Activated naive CD8-positive, alpha-beta T cell treated with anti-CD3 and anti-CD28 coated beads, Interleukin-2, amount 50 U/mL, for 24 hours (primary cell): ENCODE data around the gene ANXA1.

Experiments used
- ATAC-seq: fragments of 150-1000 bp; cut with Tn5 transposase; one replicate; pipeline ENCODE4 v1.10.0; 2021
- DNase-seq: peaks from one replicate; pipeline ENCODE4 v3.0.0; 2021
- H3K27ac Mint-ChIP-seq: one replicate; pipeline ENCODE4 v1.8.0; 2021; ENCODE audit warnings: mild to moderate bottlenecking, mixed read lengths
- H3K27me3 Mint-ChIP-seq: one replicate; pipeline ENCODE4 v1.8.0; 2021; ENCODE audit warnings: mixed read lengths
- H3K36me3 Mint-ChIP-seq: one replicate; pipeline ENCODE4 v1.8.0; 2021; ENCODE audit warnings: low read depth, mixed read lengths
- H3K4me1 Mint-ChIP-seq: one replicate; pipeline ENCODE4 v1.8.0; 2021; ENCODE audit warnings: mixed read lengths
- H3K4me3 Mint-ChIP-seq: one replicate; pipeline ENCODE4 v1.8.0; 2021; ENCODE audit warnings: mild to moderate bottlenecking, moderate library complexity, mixed read lengths
- H3K9me3 Mint-ChIP-seq: one replicate; pipeline ENCODE4 v1.8.0; 2021; ENCODE audit warnings: mixed read lengths

Gene ANXA1

DNA sequence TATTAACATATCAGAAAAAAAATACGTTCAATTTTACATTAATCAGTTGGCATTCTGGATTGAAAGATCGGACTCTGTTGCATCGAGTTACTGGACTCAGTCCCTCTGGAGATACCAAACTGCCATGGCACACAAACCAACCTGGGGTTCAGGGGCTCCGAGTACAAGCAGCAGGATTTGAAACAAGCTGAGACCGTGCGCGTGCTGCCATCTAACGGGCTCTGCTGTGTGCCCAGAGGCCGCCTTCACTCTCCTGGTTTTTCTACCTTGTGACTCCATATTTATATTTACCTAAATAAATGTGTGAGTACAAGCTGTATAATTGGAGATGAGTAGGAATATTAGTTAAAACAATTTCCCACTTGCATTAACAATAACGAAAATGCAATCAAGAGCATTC is 48.2 kb downstream of the ANXA1 start:
- H3K27me3 Mint-ChIP-seq, result peaks cover 10% of the 10 kb centered on the region
- no peak overlapping the region for H3K4me3 Mint-ChIP-seq
- no peaks in the 10 kb centered on the region for H3K36me3 Mint-ChIP-seq
- no peak overlapping the region for H3K27ac Mint-ChIP-seq
- DNase-seq (no peak), ATAC-seq (no peak)
- no peaks in the 10 kb centered on the region for H3K4me1 Mint-ChIP-seq
- H3K9me3 Mint-ChIP-seq, result no peaks in the 10 kb centered on the region

DNA sequence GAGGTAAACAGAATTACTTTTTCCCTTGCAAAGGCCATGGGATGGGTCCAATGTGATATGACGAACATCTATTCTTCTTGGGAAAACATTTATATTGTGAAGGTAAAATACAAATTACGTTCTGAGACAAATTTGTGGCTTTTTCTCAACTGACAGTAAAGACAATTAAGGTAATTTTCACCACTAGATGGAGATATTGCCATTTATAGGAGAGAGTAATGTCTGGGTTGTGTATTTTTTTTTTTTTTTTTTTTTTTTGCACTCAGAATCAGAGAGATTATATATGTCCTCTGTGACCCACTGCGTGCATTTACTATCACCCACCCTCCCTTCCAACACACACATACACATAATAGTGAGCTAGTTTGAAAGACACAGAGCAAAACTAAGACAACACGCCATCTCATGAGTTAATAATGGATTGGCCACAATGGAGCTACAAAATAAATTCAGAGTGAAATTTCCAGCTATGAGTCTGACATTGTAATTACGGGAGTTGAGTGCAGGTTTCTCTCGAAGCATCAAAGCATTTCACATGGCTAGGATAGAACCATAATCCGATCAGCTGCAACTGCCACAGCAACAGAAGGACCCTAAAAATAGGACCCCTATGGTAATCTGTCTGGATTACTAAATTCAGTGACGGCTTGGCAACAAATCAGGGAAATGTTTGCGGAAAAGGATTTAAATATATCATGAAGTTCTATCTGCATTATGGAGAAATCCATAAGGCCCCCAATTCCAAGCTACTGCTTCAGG is 49.2 kb downstream of the ANXA1 start:
- no peaks in the 10 kb centered on the region for H3K9me3 Mint-ChIP-seq
- no peak overlapping the region for H3K4me3 Mint-ChIP-seq
- no peaks in the 10 kb centered on the region for H3K36me3 Mint-ChIP-seq
- H3K27me3 Mint-ChIP-seq, result peaks cover 10% of the 10 kb centered on the region
- no peak overlapping the region for H3K27ac Mint-ChIP-seq
- peak; percentile 46 for ATAC-seq
- no peaks in the 10 kb centered on the region for H3K4me1 Mint-ChIP-seq
- DNase-seq, result no peak

DNA sequence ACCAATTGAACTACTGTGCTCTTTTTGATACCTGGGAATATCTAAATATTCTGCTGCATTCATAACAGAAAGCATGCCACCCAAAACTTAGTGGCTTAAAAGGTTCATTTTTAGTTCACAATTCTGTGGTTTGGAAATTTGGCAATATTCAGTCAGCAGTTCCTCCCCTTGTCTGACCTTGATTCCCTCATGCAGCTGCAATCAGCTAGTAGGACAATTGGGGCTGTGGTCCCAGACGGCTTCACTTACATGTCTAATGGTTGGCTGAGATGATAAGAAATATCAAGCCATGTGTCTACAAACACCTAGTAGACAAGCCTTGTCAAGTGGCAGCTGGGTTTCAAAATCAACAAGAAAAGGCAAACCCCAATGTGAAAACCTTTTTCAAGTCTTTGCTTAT is 51.3 kb downstream of the ANXA1 start:
- Mint-ChIP-seq H3K4me1 (no peaks in the 10 kb centered on the region), H3K4me3 (no peak overlapping the region), H3K9me3 (no peaks in the 10 kb centered on the region), H3K27me3 (peaks cover 12% of the 10 kb centered on the region), H3K36me3 (no peaks in the 10 kb centered on the region), H3K27ac (no peak overlapping the region)
- ATAC-seq (no peak), DNase-seq (no peak)

DNA sequence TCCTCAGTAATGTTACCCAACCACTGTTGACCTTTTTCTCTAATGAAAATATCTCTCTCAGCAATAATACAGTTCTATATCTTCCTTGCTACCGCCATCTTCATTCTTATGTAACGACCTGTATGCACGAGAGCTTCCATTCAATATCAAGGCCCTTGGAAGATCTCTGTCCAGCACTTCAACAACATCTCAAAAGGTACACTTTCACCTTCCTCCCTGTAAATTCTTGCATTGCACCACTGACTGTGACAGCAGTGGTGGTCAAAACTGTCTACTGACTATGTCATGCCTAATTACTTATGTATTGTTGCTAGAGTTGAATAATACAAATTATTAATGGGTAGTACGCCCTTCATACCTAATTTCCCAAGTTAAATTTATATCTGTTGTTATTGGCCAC is 53.3 kb downstream of the ANXA1 start:
- H3K36me3 Mint-ChIP-seq, result no peaks in the 10 kb centered on the region
- no peaks in the 10 kb centered on the region for H3K9me3 Mint-ChIP-seq
- H3K4me3 Mint-ChIP-seq, result no peak overlapping the region
- DNase-seq (no peak), ATAC-seq (no peak)
- H3K27me3 Mint-ChIP-seq, result peaks cover 5% of the 10 kb centered on the region
- no peak overlapping the region for H3K27ac Mint-ChIP-seq
- H3K4me1 Mint-ChIP-seq, result no peaks in the 10 kb centered on the region

DNA sequence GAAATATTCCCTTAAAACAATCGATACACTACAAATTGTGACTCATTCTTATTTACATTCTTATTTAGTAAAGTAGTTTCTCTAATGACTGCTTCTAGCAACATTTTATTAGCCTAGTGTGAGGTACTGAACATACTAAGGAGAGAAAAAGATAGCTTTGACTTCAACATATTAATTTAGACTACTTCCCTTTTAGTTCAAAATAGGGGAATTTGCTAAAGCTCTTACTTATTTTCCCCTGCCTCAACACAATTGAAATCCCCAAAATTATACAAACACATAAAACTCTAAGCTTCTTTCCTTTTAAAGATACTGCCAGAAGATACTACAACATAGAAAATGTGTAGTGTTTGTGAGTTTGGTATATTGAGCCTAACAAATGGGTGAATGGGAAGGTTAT is 55.2 kb downstream of the ANXA1 start:
- H3K27ac Mint-ChIP-seq, result no peak overlapping the region

DNA sequence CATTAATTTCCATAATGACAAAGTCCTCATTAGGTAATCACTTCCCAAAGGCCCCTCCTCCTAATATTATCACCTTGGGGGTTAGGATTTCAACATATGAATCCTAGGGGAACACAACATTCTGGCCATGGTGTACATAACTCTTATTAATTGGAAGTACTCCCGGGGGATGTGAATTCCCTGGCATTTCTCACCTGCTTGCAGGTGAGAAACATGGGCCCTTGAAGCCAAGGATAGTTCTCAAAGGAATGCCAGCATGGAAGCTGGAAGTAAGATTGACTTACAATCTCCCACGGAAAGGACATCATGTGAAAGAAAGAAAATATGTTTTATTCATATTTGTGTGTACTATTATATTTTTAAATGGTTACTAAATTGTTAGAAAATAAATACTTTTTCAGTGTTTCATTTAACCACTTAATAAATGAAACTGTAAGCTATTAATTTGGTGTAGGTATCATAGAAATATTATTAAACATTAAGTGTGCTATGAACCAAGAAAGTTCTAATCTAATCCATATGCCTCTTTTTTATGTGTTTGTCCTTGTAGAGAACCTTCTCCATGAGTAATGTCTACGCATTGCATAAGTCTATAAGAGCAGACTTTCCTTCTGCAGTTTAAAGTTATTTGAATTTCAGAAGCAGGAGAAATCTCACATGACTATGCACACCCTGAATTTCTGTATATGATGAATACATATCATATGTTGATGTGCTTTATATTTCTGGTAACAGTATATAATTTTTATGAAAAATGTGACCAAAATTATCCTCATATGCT is 59.4 kb downstream of the ANXA1 start:
- Mint-ChIP-seq H3K27ac (no peak overlapping the region), H3K9me3 (no peaks in the 10 kb centered on the region), H3K27me3 (peaks cover 13% of the 10 kb centered on the region), H3K4me1 (peaks cover 16% of the 10 kb centered on the region), H3K4me3 (no peak overlapping the region), H3K36me3 (no peaks in the 10 kb centered on the region)
- ATAC-seq (no peak), DNase-seq (no peak)

More for the DNA sequence above, 55.2 kb downstream of the ANXA1 start:
- Mint-ChIP-seq H3K4me3 (no peak overlapping the region), H3K27me3 (peaks cover 5% of the 10 kb centered on the region), H3K9me3 (no peaks in the 10 kb centered on the region), H3K36me3 (no peaks in the 10 kb centered on the region), H3K4me1 (no peaks in the 10 kb centered on the region)
- no peak for DNase-seq
- no peak for ATAC-seq

DNA sequence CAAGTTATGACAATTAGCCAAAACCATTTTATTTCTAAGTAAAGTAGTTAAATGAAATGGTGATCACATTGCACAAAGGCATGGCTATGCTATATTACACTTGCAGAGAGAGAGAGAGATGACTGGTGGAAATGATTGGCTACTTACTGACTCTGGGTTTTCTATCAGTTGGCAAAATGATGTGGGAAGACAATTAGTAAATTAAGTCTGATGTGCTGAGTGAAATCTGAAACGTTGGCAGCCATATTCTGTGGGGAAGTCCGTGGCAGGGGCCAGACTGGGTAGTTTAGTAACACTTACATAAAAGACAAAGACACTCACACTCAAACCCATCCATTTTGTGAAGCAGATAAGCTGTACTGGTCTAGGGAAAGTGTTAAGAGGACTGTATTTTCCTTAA is 61.6 kb downstream of the ANXA1 start:
- H3K36me3 Mint-ChIP-seq, result no peaks in the 10 kb centered on the region
- H3K27ac Mint-ChIP-seq, result no peak overlapping the region
- ATAC-seq, result peak; percentile 24
- peaks cover 23% of the 10 kb centered on the region for H3K4me1 Mint-ChIP-seq
- H3K27me3 Mint-ChIP-seq, result peaks cover 25% of the 10 kb centered on the region
- no peaks in the 10 kb centered on the region for H3K9me3 Mint-ChIP-seq
- no peak for DNase-seq
- no peak overlapping the region for H3K4me3 Mint-ChIP-seq

DNA sequence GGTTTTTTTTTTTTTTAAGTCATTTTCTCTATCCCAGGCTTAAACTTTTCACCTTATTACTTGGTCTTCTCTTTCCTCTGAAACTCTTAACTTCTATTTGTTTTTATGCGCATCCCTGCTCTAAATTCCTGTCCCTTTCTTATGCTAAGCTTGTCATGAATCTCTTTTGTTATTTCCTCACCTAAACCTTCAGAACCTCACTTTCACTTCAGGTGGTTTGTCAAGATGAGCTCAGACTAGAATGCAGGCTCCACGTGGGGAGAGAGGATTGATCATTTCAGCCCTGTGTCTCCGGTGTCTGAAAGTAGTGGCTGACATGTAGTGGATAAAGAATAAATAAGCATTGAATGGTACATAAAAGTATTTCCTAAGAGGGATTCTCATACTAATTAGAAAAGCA is 63.6 kb downstream of the ANXA1 start:
- no peak overlapping the region for H3K27ac Mint-ChIP-seq
- no peak overlapping the region for H3K4me3 Mint-ChIP-seq
- H3K9me3 Mint-ChIP-seq, result peaks cover 4% of the 10 kb centered on the region
- peaks cover 30% of the 10 kb centered on the region for H3K27me3 Mint-ChIP-seq
- ATAC-seq (no peak), DNase-seq (no peak)
- peaks cover 33% of the 10 kb centered on the region for H3K4me1 Mint-ChIP-seq
- no peaks in the 10 kb centered on the region for H3K36me3 Mint-ChIP-seq

DNA sequence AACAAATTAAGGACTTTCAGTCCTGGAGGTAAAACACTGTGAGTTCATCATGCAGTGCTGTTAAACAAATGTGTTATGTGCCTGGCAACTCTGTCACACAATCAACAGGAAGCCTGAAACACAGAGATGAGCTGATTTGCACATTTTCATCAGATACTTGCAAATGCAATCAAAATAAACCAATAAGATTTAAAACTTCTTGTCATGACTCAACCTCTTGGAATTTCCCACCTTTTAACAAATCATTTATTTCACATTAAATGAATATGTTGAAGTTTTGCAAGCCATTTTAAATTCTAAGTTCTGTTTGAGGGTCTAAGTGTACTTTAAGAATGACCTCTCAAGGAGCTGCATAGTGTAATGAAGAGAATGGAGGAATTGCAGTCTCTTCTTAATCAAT is 64.4 kb downstream of the ANXA1 start:
- DNase-seq, result no peak

More for the DNA sequence above, 64.4 kb downstream of the ANXA1 start:
- Mint-ChIP-seq H3K36me3 (no peaks in the 10 kb centered on the region), H3K4me3 (no peak overlapping the region), H3K27me3 (peaks cover 31% of the 10 kb centered on the region), H3K4me1 (peaks cover 41% of the 10 kb centered on the region), H3K27ac (no peak overlapping the region), H3K9me3 (peaks cover 4% of the 10 kb centered on the region)
- no peak for ATAC-seq
